ENCODE measurements around the gene GARNL3.
A peak's percentile ranks its signal among the peaks of the same experiment; 100 is the strongest.

Gene GARNL3

DNA sequence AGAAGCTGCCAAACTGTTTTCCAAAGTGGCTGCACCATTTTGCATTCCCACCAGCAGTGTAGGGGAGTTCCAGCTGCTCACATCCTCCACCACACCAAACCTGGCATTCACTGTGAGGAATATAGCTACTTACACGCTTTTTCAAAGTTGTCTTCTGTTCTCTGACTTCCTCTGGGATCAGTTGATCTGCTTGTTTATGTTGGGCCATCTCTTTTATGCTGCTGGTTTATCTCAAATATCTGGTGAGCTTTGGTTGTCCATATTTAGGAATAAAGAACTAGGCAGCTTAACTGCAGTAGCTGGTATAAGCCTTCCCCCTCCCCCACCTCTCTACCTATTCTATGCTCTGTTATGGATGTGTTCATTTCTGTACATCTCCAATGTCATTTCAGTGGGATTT lies 151.1 kb downstream of the GARNL3 start:
- no peak for DNase-seq

DNA sequence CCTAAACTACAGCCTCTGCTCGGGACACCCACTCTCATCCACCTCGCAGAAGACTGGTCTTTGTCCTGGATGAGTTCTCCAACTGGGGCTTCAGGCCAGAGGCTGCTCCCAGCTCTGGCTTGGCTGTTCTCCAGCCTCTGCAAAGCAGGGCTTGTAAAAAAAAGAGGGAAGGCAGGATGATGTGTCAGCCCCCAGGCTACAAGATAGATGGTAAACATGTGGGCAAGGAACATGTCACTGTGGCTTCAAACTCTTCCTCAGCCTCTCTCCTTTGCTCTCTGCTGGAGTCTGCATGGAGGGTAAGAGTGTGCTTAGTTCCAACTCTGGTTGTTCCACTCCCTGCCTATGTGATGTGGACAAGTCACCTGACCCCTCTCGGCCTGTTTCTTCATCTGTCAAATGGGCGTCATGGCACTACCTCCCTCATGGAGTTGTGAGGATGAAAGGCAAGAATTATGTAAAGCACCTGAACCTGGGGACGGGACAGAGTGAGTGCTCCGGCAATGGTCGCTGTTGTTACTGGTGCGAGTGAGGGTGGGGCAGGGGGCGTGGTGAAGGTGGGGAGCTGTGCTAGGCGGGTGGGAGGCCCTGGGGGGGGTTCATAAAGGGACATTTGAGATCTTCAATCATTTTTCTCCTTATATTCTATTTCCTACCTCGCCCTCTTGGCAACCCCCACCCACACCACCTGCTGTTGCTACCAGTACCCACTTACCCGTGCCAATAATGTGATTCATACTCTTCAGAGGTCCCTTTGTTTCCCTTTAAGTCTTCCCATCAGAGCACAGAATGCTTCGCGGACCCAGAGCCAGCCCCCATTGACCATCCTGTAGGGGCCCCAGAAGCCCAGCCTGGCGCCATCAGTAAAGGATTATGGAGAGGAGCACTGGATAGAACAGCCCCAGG lies 152.8 kb downstream of the GARNL3 start:
- no peak for DNase-seq

DNA sequence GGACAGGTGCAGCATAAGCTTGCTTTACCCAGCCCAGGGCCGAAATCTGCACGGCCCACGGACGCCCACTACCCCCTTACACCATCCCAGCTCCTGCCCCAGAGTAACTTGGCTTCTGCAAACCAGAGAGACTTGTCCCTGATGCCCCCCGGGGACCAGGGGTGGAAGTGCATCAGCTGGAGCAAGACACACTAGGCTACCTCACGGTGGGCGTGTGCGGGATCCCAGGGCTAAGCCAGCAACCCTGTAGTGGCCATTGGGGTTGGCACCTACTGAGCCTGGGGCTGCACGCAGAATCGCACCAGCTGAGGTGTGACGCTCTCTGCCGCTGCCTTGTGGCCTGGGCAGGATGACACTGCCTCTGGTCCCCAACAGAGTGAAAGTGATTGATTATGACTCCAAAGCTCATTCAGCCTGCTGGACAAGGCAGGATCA lies 153.5 kb downstream of the GARNL3 start:
- DNase-seq: peak; percentile 42 to 70

DNA sequence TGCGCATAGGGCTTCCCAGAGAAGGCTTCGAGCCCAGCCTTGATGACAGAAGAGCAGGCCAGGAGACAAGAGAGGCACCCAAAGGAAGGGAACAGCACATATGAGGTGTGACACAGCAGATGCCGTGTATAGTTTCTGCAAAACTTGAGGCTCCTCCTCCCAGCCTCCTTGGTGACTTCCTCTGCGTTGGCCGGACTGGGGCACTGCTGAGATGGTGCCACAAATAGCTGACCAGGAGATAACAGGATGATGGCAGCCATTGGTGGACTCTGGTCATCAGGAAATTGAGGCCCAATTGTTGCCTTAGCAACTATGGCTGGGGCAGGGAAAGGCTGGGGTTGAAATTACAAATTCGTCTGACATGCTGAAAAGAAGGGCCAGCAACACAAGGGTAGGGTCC lies 154.8 kb downstream of the GARNL3 start:
- DNase-seq: no peak

- no peak for DNase-seq
Observed at GRCh38 chr9:127421057-127421456, 156.5 kb downstream of the GARNL3 start.

DNA sequence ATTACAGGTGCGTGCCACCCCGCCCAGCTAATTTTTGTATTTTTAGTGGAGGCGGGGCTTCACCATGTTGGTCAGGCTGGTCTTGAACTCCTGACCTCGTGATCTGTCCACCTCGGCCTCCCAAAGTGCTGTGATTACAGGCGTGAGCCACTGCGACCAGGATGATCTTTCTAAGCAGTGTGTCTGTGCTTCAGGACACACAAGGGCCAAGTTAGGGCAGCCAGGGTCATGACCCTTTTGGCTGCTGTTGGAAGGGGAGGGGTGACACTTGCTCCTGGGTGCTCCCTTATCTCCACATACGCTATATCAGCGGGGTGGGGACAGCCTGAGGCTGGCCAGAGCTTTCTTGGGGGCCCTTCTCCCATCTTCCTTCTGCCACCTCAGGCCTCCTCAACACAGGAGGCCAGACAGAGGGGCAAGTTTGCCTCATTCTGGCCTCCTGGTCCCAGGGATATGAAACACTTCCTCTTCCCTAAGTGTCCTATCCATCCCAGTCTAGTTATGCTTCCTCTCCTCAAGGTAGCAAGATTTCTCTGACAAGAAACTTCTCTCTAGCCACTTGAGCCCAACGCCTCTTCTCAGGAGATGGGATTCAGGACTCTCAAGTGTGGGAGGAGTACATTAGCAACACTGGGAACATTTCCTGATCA lies 157.7 kb downstream of the GARNL3 start:
- DNase-seq: no peak

DNA sequence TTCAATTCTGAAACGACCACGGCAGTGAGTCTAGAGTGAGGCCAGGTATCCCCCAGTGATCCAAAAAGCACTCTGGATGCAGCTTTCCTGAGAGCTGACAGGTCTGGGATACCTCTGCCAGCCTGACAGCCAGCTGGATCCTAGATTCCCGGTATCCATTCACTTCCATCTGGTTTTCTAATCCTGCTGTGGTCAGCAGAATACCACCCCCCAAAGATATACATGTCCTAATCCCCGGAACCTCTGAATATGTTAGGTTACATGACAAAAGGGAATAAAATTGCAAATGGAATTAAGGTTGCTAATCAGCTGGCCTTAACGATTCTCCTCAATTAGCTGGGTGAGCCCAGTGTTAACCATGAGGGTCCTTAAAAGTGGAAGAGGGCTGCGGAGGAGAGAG lies 158.2 kb downstream of the GARNL3 start:
- no peak for DNase-seq

DNA sequence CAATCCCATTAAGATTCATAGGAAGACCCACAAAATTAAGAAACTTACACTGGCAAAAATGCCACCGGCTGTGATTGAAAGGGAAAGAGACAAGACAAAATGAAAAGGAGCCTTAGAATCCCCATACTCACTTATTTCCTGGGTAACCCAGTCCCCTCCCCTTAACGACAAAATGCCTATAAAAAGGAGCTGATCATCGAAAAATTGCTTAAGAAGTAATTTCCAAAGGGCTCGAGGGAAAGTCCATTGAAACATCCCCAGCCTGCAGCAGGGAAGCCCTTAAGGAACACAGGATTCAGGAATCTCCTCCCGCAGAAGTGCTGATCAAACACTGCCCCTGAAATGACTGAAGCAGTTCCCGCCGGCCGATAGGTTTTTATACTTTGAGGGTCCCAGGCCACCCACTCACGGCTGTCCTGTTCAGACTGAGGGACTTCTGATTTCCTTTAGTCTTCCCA lies 158.9 kb downstream of the GARNL3 start:
- no peak for DNase-seq

DNA sequence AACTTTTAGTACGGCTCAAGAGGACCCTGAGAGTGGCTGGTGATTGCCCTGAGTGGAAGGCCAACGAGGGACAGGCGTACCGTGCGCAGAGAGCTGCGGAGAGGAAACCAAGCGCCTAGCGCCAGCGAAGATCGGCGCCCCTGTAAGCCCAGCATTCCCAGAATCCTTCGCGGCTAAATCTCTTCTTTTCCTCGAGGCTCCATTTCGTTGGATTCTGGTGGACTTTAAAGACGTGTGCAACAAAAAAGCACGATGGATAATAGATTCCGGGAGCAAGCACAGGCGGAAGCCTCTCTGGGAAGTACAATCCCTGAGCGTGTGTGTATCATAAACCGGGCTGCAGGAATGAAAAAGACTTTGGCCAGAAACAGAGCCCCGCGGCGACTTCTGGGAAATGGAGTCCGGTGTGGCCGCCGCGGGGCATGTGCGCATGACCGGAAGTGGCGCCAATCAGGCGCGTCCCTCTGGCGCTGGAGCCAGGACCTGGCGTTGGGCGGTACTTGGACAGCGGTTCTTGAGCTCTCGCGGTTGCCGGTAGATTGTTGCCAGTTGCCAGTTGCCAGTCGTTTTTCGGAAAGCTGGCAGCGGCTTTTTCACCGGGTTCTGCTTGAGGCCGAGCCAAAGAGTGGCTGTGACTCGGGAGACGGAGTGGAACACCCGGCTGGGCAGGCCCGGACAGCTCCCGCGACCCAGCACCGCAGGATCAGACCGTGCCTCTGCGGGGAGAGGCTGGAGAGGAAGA lies 159.5 kb downstream of the GARNL3 start, which contains the start of gene ZNF79:
Gene ZNF79 (plus strand): TSS at position 449 of the 742 bp plus-strand sequence. CDS start 406 bp downstream, outside the sequence.
- peak; percentile 84 to 90 for DNase-seq

DNA sequence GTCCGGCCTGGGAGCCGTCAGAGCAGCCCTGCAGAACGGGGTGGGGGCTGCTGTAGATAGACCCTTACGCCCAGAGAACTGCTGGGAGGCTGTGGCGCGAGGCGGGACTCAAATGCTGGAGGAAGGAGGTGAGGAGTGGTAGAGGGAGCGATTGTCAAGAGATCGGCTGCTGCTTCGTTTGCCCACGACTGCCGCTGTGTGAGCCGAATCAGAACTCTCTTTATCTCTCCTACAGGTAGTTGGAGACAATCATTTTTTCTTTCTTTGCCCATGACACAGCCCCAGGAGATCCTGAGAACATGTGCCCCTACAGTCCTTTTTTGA lies 160.1 kb downstream of the GARNL3 start:
- no peak for DNase-seq

DNA sequence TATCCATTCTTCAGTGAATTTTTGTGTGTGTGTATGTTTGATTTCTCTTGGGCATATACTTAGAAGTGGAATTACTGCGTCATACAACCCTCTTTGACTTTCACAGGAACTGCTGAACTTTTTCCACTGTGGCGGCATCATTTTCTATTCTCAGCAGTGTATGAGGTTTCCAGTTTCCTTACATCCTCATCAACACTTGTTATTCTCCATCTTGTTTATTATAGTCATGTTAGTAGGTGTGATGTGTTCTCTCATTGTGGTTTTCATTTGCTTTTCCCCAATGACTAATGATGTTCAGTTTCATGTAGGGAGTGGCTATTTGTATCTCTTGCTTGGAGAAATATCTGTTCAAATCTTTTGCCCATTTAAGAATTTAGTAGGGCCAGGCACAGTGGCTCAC lies 162.2 kb downstream of the GARNL3 start:
- DNase-seq: no peak

GRCh38 chr9:127428348-127428747 lies 163.8 kb downstream of the GARNL3 start:
- no peak for DNase-seq

DNA sequence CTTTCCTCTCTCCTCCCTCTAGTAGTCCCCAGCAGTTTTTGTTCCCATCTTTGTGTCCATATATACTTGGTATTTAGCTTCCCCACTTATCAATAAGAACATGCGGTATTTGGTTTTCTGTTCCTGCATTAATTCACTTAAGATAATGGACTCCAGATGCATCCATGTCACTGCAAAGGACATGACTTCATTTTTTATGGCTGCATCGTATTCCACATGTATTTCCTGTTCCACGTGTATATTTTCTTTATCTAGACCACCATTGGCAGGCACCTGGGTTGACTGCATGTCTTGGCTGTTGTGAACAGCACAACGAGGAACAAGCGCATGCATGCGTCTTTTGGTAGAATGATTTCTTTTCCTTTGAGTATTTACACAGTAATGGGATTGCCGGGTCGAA lies 165.8 kb downstream of the GARNL3 start:
- DNase-seq: no peak

GRCh38 chr9:127437497-127438264 lies 173.1 kb downstream of the GARNL3 start:
- DNase-seq: no peak

DNA sequence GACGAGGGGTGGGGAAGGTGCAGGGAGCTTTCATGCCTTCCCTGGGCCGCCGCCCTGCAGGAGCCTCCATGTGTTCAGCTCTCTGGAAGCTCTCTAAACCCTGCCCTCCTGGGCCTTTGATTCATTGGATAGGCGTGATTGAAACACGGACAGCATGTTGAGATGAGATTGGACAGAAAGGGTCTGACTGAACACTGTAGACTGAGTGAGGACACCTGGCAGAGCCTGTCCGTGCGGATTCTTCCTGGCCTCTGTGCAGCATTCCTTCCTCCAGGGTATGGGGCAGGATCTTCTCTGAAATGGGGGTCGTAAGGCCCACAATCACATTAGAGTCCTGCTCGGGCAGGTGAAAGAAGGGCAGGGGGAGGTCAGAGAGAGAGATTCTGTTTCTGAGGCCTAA lies 173.8 kb downstream of the GARNL3 start:
- no peak for DNase-seq

All from SHP77 (cell line).